Neural progenitor cell (in vitro differentiated cells): ENCODE data around the gene ACTR1A.

Experiments
- CTCF ChIP-seq: fragments of 200-600 bp; sonication (generic); IDR thresholded peaks from 2 replicates; pipeline ENCODE4 v1.5.1; 2017; ENCODE audit warnings: antibody characterized with exemption, mild to moderate bottlenecking
- EZH2phosphoT487 ChIP-seq: fragments of 200-600 bp; sonication (generic); IDR thresholded peaks from 2 replicates; pipeline ENCODE4 v1.6.1; 2017; ENCODE audit warnings: antibody characterized with exemption

GRCh38 chr10:102503264-102504178 lies 1.0 kb upstream of the ACTR1A start, which contains the start of gene SUFU:
- TF ChIP-seq CTCF: peak; percentile 82
- TF ChIP-seq EZH2phosphoT487: no peak
